Fibroblast of lung (primary cell): Measurements from ENCODE around the gene AQP1.

ENCODE experiments used
- CTCF ChIP-seq, 2 donors: IDR thresholded peaks in 1 of 2; conservative IDR thresholded peaks in 1 of 2; 1 replicate in 1 of 2; 2 replicates in 1 of 2; pipeline ENCODE4 v1.5.1; 2011 to 2012; ENCODE audit warnings: low read length in 2 of 2, control low read depth in 1 of 2, inconsistent platforms in 1 of 2, low read depth in 1 of 2, mild to moderate bottlenecking in 1 of 2
- EZH2 ChIP-seq: IDR thresholded peaks from 2 replicates; pipeline ENCODE4 v1.5.1; 2012; ENCODE audit warnings: low read length, control low read depth, mild to moderate bottlenecking; ENCODE audit errors: missing control alignments

- TF ChIP-seq EZH2 (no peak), CTCF (conservative IDR thresholded peaks at IDR 0.05 in 1 of 2, IDR thresholded peaks at IDR 0.05 in 1 of 2; ENCODE audit: low read depth in 1 of 2, low read length in 2 of 2) (no peak)
Measured at GRCh38 chr7:30894009-30894408, 17.6 kb upstream of the AQP1 start.
